WTC11 (cell line): ENCODE measurements around the gene AKAP10. TPM values are rescaled to one million over a fixed set of nuclear protein-coding genes. Genes with fewer than 3 reads are reported as not detected.

ENCODE experiments used
- ATAC-seq: fragments of 200-7000 bp; cut with Tn5 transposase; 2 replicates; pipeline ENCODE4 v1.10.0; 2021; ENCODE audit warnings: mild to moderate bottlenecking, moderate library complexity
- CTCF ChIA-PET: fragments of 300-600 bp; sonication (Branson Sonifier 250); formaldehyde crosslinking; loops from one replicate; lab custom pipeline; 2021; ENCODE audit warnings: antibody characterized with exemption; lab: Charles Lee
- POLR2A ChIA-PET: fragments of 350-600 bp; sonication (Branson Sonifier 250); formaldehyde crosslinking; loops from one replicate; lab custom pipeline; 2021; ENCODE audit warnings: antibody characterized with exemption; lab: Charles Lee
- DNase-seq: peaks from one replicate; pipeline ENCODE4 v3.0.0; 2021; ENCODE audit warnings: low spot score
- H3K27ac Mint-ChIP-seq: 2 replicates; pipeline ENCODE4 v1.8.0; 2021; ENCODE audit warnings: mixed read lengths
- H3K27me3 Mint-ChIP-seq: 2 replicates; pipeline ENCODE4 v1.8.0; 2021; ENCODE audit warnings: low read depth, mild to moderate bottlenecking, moderate library complexity, mixed read lengths
- H3K36me3 Mint-ChIP-seq: 2 replicates; pipeline ENCODE4 v1.8.0; 2021; ENCODE audit warnings: mixed read lengths
- H3K4me1 Mint-ChIP-seq: 2 replicates; pipeline ENCODE4 v1.8.0; 2022; ENCODE audit warnings: mixed read lengths
- H3K4me3 Mint-ChIP-seq: 2 replicates; pipeline ENCODE4 v1.8.0; 2021; ENCODE audit warnings: mild to moderate bottlenecking, moderate library complexity, mixed read lengths
- H3K9me3 Mint-ChIP-seq: 2 replicates; pipeline ENCODE4 v1.8.0; 2021; ENCODE audit warnings: mixed read lengths
- ATF1 ChIP-seq: sonication (generic); formaldehyde crosslinking; IDR thresholded peaks from 2 replicates; pipeline ENCODE4 v1.8.1; 2023; ENCODE audit warnings: mild to moderate bottlenecking, moderate library complexity, missing genetic modification reagents
- FOXP4 ChIP-seq: sonication (generic); formaldehyde crosslinking; IDR thresholded peaks from 2 replicates; pipeline ENCODE4 v1.8.0; 2022; ENCODE audit warnings: mild to moderate bottlenecking, missing genetic modification reagents
- GABPB1 ChIP-seq: sonication (generic); formaldehyde crosslinking; IDR thresholded peaks from 2 replicates; pipeline ENCODE4 v1.8.1; 2023; ENCODE audit warnings: mild to moderate bottlenecking, missing genetic modification reagents
- GRHL2 ChIP-seq: fragments of 250-450 bp; sonication (Bioruptor Pico); IDR thresholded peaks from 2 replicates; pipeline ENCODE4 v1.8.0; 2022; ENCODE audit warnings: mild to moderate bottlenecking, moderate library complexity; ENCODE audit not compliant: insufficient replicate concordance, severe bottlenecking
- IRF1 ChIP-seq: sonication (generic); formaldehyde crosslinking; IDR thresholded peaks from 2 replicates; pipeline ENCODE4 v1.8.0; 2023; ENCODE audit warnings: missing genetic modification reagents
- MAX ChIP-seq: sonication (generic); formaldehyde crosslinking; IDR thresholded peaks from 2 replicates; pipeline ENCODE4 v1.8.0; 2022; ENCODE audit warnings: mild to moderate bottlenecking, missing genetic modification reagents
- NR1H2 ChIP-seq: sonication (generic); formaldehyde crosslinking; IDR thresholded peaks from 2 replicates; pipeline ENCODE4 v1.9.0; 2021; ENCODE audit warnings: mild to moderate bottlenecking, moderate library complexity, missing genetic modification reagents
- PRRX2 ChIP-seq: fragments of 250-450 bp; sonication (Bioruptor Pico); IDR thresholded peaks from 2 replicates; pipeline ENCODE4 v1.8.0; 2021; ENCODE audit warnings: mild to moderate bottlenecking
- RELA ChIP-seq: sonication (generic); formaldehyde crosslinking; IDR thresholded peaks from 2 replicates; pipeline ENCODE4 v1.8.1; 2022; ENCODE audit warnings: missing genetic modification reagents, mild to moderate bottlenecking, borderline replicate concordance
- SMAD3 ChIP-seq: sonication (generic); formaldehyde crosslinking; IDR thresholded peaks from 2 replicates; pipeline ENCODE4 v1.8.0; 2022; ENCODE audit warnings: missing genetic modification reagents, mild to moderate bottlenecking, borderline replicate concordance
- SP1 ChIP-seq: sonication (generic); formaldehyde crosslinking; conservative IDR thresholded peaks from 2 replicates; pipeline ENCODE4 v1.8.1; 2022; ENCODE audit warnings: missing genetic modification reagents
- ZBTB43 ChIP-seq: sonication (generic); formaldehyde crosslinking; IDR thresholded peaks from 2 replicates; pipeline ENCODE4 v1.8.1; 2023; ENCODE audit warnings: mild to moderate bottlenecking, missing genetic modification reagents
- ZNF121 ChIP-seq: sonication (generic); formaldehyde crosslinking; IDR thresholded peaks from 2 replicates; pipeline ENCODE4 v1.8.0; 2023; ENCODE audit warnings: missing genetic modification reagents
- ZNF317 ChIP-seq: sonication (generic); formaldehyde crosslinking; IDR thresholded peaks from 2 replicates; pipeline ENCODE4 v1.8.1; 2023; ENCODE audit warnings: low read depth, mild to moderate bottlenecking, moderate library complexity, missing genetic modification reagents, borderline replicate concordance
- ZNF396 ChIP-seq: fragments of 250-450 bp; sonication (Bioruptor Pico); IDR thresholded peaks from 2 replicates; pipeline ENCODE4 v1.8.0; 2021; ENCODE audit warnings: mild to moderate bottlenecking, moderate library complexity, borderline replicate concordance
- ZNF512 ChIP-seq: sonication (generic); formaldehyde crosslinking; IDR thresholded peaks from 2 replicates; pipeline ENCODE4 v1.8.1; 2022; ENCODE audit warnings: missing genetic modification reagents, borderline replicate concordance
- ZNF671 ChIP-seq: fragments of 250-450 bp; sonication (Bioruptor Pico); IDR thresholded peaks from 2 replicates; pipeline ENCODE4 v1.8.0; 2021; ENCODE audit warnings: mild to moderate bottlenecking
- total RNA-seq: library from RNA; stranded (reverse); gene quantifications from 3 replicates; pipeline ENCODE4 v1.2.3, GENCODE V29; 2021
- TF ChIP-seq, protein P1 (sequence below): fragments of 250-450 bp; sonication (Bioruptor Pico); conservative IDR thresholded peaks from 2 replicates; pipeline ENCODE4 v1.9.0; 2021; ENCODE audit warnings: mild to moderate bottlenecking
- TF ChIP-seq, protein P2 (sequence below): sonication (generic); formaldehyde crosslinking; IDR thresholded peaks from 2 replicates; pipeline ENCODE4 v1.8.1; 2022; ENCODE audit warnings: mild to moderate bottlenecking, missing genetic modification reagents, moderate library complexity, borderline replicate concordance
- TF ChIP-seq, protein P3 (sequence below): fragments of 250-450 bp; sonication (Bioruptor Pico); IDR thresholded peaks from 2 replicates; pipeline ENCODE4 v1.9.0; 2021; ENCODE audit warnings: mild to moderate bottlenecking

AKAP10 gene
- total RNA-seq, 1 experiment from 2014 or later, result 29.9 TPM

GRCh38 chr17:19977293-19978208 lies at the start of gene AKAP10 (continued):
- TF ChIP-seq, protein P1, sequence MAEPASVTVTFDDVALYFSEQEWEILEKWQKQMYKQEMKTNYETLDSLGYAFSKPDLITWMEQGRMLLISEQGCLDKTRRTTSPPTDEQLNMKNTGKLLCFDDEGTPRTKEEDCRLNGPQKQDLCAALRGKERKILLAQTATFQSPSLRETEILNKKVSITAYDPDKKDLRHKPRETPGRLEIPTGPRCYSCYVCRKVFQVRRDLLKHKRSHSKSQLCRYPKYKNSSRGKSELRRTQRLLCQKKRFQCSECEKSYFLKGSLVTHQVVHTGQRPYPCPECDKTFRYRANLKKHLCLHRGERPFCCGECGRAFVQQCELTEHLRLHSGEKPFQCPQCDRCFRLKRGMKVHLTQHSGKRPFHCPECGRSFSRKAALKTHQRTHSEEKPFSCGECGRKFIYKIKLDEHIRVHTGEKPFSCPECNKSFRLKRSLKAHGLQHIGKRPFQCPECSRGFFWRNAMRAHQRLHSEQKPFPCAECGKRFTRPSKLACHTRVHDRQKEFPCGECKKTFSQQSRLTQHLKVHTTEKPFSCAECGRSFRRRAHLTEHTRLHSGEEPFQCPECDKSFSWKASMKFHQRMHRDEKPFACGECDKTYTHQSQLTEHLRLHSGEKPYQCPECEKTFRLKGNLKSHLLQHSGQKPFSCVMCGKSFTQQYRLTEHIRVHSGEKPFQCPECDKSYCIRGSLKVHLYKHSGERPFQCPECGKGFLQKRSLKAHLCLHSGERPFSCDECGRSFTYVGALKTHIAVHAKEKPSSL (CRISPR knock-in tag), result no peak
- peak; percentile 97 for TF ChIP-seq MAX
- TF ChIP-seq IRF1 (CRISPR knock-in tag), result no peak
- TF ChIP-seq ZNF317 (CRISPR knock-in tag), result peak; percentile 48; the same call in 1 of the 2 replicates
- TF ChIP-seq NR1H2 (CRISPR knock-in tag), result peak; percentile 72; the same call in 1 of the 2 replicates
- TF ChIP-seq ATF1, result peak; percentile 21; the same call in 1 of the 2 replicates
- TF ChIP-seq, protein P2, sequence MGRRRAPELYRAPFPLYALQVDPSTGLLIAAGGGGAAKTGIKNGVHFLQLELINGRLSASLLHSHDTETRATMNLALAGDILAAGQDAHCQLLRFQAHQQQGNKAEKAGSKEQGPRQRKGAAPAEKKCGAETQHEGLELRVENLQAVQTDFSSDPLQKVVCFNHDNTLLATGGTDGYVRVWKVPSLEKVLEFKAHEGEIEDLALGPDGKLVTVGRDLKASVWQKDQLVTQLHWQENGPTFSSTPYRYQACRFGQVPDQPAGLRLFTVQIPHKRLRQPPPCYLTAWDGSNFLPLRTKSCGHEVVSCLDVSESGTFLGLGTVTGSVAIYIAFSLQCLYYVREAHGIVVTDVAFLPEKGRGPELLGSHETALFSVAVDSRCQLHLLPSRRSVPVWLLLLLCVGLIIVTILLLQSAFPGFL (CRISPR knock-in tag), result 0 out of 2 replicates have a peak, but pooled peaks have one; percentile 61
- TF ChIP-seq GRHL2 (CRISPR knock-in tag), result no peak
- TF ChIP-seq ZNF671, result no peak
- no peak for TF ChIP-seq ZNF396 (CRISPR knock-in tag)
- TF ChIP-seq GABPB1, result peak; percentile 57
- TF ChIP-seq RELA, result peak; percentile 65; the same call in 1 of the 2 replicates
- TF ChIP-seq SP1 (CRISPR knock-in tag), result peak; percentile 88
- no peak for TF ChIP-seq ZNF512 (CRISPR knock-in tag)

DNA sequence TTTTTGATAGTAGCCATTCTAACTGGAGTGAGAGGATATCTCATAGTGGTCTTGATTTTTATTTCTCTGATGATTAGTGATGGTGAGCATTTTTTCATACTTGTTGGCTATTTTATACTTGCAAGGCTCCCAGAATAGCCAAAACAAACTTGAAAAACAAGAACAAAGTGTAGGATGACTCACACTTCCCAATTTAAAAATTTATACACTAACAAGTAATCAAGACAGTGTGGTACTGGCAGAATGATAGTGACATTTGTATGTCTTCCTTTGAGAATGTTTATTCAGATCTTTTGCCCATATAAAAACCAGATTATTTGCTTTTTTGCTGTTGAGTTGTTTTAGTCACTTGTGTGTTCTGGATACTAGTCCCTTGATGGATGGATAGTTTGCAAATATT lies 49.3 kb upstream of the AKAP10 start:
- POLR2A ChIA-PET, result no interaction called here
- no peak for TF ChIP-seq SMAD3 (CRISPR knock-in tag)
- TF ChIP-seq ZNF121, result no peak
- TF ChIP-seq ZBTB43 (CRISPR knock-in tag), result no peak
- no peak for TF ChIP-seq PRRX2 (CRISPR knock-in tag)
- TF ChIP-seq, protein P3, sequence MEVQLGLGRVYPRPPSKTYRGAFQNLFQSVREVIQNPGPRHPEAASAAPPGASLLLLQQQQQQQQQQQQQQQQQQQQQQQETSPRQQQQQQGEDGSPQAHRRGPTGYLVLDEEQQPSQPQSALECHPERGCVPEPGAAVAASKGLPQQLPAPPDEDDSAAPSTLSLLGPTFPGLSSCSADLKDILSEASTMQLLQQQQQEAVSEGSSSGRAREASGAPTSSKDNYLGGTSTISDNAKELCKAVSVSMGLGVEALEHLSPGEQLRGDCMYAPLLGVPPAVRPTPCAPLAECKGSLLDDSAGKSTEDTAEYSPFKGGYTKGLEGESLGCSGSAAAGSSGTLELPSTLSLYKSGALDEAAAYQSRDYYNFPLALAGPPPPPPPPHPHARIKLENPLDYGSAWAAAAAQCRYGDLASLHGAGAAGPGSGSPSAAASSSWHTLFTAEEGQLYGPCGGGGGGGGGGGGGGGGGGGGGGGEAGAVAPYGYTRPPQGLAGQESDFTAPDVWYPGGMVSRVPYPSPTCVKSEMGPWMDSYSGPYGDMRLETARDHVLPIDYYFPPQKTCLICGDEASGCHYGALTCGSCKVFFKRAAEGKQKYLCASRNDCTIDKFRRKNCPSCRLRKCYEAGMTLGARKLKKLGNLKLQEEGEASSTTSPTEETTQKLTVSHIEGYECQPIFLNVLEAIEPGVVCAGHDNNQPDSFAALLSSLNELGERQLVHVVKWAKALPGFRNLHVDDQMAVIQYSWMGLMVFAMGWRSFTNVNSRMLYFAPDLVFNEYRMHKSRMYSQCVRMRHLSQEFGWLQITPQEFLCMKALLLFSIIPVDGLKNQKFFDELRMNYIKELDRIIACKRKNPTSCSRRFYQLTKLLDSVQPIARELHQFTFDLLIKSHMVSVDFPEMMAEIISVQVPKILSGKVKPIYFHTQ (CRISPR knock-in tag), result no peak
- TF ChIP-seq ZNF671, result no peak
- no peak for TF ChIP-seq FOXP4

More for the DNA sequence above, 49.3 kb upstream of the AKAP10 start:
- no peak for ATAC-seq
- CTCF ChIA-PET, result no interaction called here
- Mint-ChIP-seq H3K27me3 (no peaks in the 10 kb centered on the region), H3K27ac (no peak overlapping the region), H3K9me3 (no peaks in the 10 kb centered on the region), H3K36me3 (no peaks in the 10 kb centered on the region), H3K4me3 (no peak overlapping the region), H3K4me1 (peaks cover 3% of the 10 kb centered on the region; the same call in 1 of the 2 replicates)
- no peak for DNase-seq
